Suprapubic skin (tissue), 3 donors: ENCODE data around the gene GIT2.

Experiments
- CTCF ChIP-seq, 2 donors: fragments of 200-600 bp in 1 of 2; fragments of 450-650 bp in 1 of 2; sonication (generic) in 1 of 2; IDR thresholded peaks; one replicate each; pipeline ENCODE4 v1.5.1; 2016 to 2019; ENCODE audit warnings: antibody characterized with exemption in 2 of 2, mild to moderate bottlenecking in 1 of 2, moderate library complexity in 1 of 2
- POLR2A ChIP-seq, 2 donors: fragments of 450-650 bp; IDR thresholded peaks; one replicate each; pipeline ENCODE4 v1.6.1; 2017; ENCODE audit warnings: antibody characterized with exemption in 2 of 2, mild to moderate bottlenecking in 2 of 2, moderate library complexity in 2 of 2

GRCh38 chr12:110005319-110005973 is 9.3 kb upstream of the GIT2 start:
- TF ChIP-seq CTCF (IDR thresholded peaks at IDR 0.05) (no peak), POLR2A (IDR thresholded peaks at IDR 0.05) (no peak)
